GM19467 (cell line): ENCODE results near the gene SGPP1.
"Not testable (repeated sequence)": the region's sequence is repeated elsewhere in the genome, so short reads cannot be mapped to it uniquely, and the experiment has no call there.

Source experiments
- ATAC-seq: cut with Tn5 transposase; IDR thresholded peaks from one replicate; pipeline ENCODE4 v1.9.1; 2021; ENCODE audit warnings: mild to moderate bottlenecking, moderate library complexity; ENCODE audit not compliant: unreplicated experiment

SGPP1 gene

GRCh38 chr14:63726499-63726898 lies 1.4 kb downstream of the SGPP1 start:
- ATAC-seq, result no peak

- no peak for ATAC-seq
Observed at GRCh38 chr14:63725786-63726460, 1.9 kb downstream of the SGPP1 start.

- ATAC-seq, result no peak
Observed at GRCh38 chr14:63717702-63718101, 10.2 kb downstream of the SGPP1 start.

- ATAC-seq, result no peak
Observed at GRCh38 chr14:63715360-63715759, 12.5 kb downstream of the SGPP1 start.

- no peak for ATAC-seq
Observed at GRCh38 chr14:63713764-63714163, 14.1 kb downstream of the SGPP1 start.

GRCh38 chr14:63713058-63713457 lies 14.8 kb downstream of the SGPP1 start:
- ATAC-seq, result no peak

- ATAC-seq, result no peak
Observed at GRCh38 chr14:63712123-63712522, 15.7 kb downstream of the SGPP1 start.

GRCh38 chr14:63710497-63710896 lies 17.4 kb downstream of the SGPP1 start:
- no peak for ATAC-seq

- ATAC-seq, result no peak
Observed at GRCh38 chr14:63709589-63709988, 18.3 kb downstream of the SGPP1 start.

- ATAC-seq, result no peak
Observed at GRCh38 chr14:63707216-63707615, 20.6 kb downstream of the SGPP1 start.

- ATAC-seq, result no peak
Observed at GRCh38 chr14:63705561-63706070, 22.2 kb downstream of the SGPP1 start.

GRCh38 chr14:63702530-63702929 lies 25.3 kb downstream of the SGPP1 start:
- ATAC-seq, result not testable (repeated sequence)

GRCh38 chr14:63701606-63702299 lies 26.1 kb downstream of the SGPP1 start:
- no peak for ATAC-seq

GRCh38 chr14:63692310-63693020 lies 35.4 kb downstream of the SGPP1 start:
- no peak for ATAC-seq

GRCh38 chr14:63689132-63689531 lies 38.7 kb downstream of the SGPP1 start:
- no peak for ATAC-seq

- ATAC-seq, result no peak
Observed at GRCh38 chr14:63686926-63687325, 40.9 kb downstream of the SGPP1 start.

- no peak for ATAC-seq
Observed at GRCh38 chr14:63685401-63685800, 42.5 kb downstream of the SGPP1 start.

GRCh38 chr14:63682727-63683593 lies 44.9 kb downstream of the SGPP1 start:
- ATAC-seq, result no peak

GRCh38 chr14:63678536-63678935 lies 49.3 kb downstream of the SGPP1 start:
- ATAC-seq, result no peak

- no peak for ATAC-seq
Observed at GRCh38 chr14:63677891-63678379, 49.9 kb downstream of the SGPP1 start.

GRCh38 chr14:63676615-63677014 lies 51.2 kb downstream of the SGPP1 start:
- ATAC-seq, result no peak
